Panc1 (cell line): ENCODE data around the gene SLC7A1.

Source experiments
- POLR2AphosphoS5 ChIP-seq: IDR thresholded peaks from 2 replicates; pipeline ENCODE4 v1.6.1; 2012; ENCODE audit warnings: mild to moderate bottlenecking, low read depth, low read length, moderate library complexity
- SIN3A ChIP-seq: IDR thresholded peaks from 2 replicates; pipeline ENCODE4 v1.6.1; 2012; ENCODE audit warnings: low read depth, mild to moderate bottlenecking, low read length, moderate library complexity, borderline replicate concordance; ENCODE audit not compliant: insufficient read depth
- TCF7L2 ChIP-seq: IDR thresholded peaks from 2 replicates; pipeline ENCODE4 v1.6.1; 2011; ENCODE audit warnings: mild to moderate bottlenecking, low read depth, low read length, inconsistent platforms
- TF ChIP-seq, protein P1 (sequence below): fragments of 450-650 bp; IDR thresholded peaks from 2 replicates; pipeline ENCODE4 v1.5.1; 2017; ENCODE audit warnings: mild to moderate bottlenecking
- TF ChIP-seq, protein P2 (sequence below), 2 experiments: IDR thresholded peaks; 2 replicates each; pipeline ENCODE4 v1.6.1; 2011 to 2012; ENCODE audit warnings: low read depth in 2 of 2, control low read depth in 1 of 2, low read length in 1 of 2, mild to moderate bottlenecking in 1 of 2, moderate library complexity in 1 of 2; ENCODE audit not compliant: insufficient read depth in 1 of 2

DNA sequence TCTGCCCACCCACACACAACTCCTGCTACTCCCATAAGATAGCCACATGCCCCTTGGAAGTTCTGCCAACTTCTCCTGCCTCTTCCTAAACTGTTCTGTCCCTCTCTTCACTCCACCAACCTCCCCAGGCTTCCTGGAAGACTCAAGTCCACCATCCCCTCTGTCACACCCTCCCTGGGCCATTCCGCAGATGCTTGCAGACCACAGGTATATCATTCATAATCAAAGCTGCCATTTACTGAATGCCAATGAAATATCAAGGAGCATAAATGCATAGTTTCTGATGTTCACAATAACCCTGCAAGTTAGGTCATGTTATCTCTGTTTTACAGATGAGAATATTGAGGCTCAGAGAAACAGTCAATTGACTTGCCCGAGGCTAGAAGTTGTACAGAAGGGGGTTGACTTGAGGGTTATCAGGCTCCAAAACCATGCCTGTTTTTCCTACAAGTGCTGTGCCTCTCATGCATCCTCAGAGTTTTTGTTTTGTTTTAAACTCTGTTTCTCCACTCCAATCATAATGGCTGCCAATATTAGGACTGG is 135.6 kb downstream of the SLC7A1 start:
- TF ChIP-seq POLR2AphosphoS5, result no peak
- TF ChIP-seq, protein P1, sequence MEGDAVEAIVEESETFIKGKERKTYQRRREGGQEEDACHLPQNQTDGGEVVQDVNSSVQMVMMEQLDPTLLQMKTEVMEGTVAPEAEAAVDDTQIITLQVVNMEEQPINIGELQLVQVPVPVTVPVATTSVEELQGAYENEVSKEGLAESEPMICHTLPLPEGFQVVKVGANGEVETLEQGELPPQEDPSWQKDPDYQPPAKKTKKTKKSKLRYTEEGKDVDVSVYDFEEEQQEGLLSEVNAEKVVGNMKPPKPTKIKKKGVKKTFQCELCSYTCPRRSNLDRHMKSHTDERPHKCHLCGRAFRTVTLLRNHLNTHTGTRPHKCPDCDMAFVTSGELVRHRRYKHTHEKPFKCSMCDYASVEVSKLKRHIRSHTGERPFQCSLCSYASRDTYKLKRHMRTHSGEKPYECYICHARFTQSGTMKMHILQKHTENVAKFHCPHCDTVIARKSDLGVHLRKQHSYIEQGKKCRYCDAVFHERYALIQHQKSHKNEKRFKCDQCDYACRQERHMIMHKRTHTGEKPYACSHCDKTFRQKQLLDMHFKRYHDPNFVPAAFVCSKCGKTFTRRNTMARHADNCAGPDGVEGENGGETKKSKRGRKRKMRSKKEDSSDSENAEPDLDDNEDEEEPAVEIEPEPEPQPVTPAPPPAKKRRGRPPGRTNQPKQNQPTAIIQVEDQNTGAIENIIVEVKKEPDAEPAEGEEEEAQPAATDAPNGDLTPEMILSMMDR, result no peak
- TF ChIP-seq, protein P2, sequence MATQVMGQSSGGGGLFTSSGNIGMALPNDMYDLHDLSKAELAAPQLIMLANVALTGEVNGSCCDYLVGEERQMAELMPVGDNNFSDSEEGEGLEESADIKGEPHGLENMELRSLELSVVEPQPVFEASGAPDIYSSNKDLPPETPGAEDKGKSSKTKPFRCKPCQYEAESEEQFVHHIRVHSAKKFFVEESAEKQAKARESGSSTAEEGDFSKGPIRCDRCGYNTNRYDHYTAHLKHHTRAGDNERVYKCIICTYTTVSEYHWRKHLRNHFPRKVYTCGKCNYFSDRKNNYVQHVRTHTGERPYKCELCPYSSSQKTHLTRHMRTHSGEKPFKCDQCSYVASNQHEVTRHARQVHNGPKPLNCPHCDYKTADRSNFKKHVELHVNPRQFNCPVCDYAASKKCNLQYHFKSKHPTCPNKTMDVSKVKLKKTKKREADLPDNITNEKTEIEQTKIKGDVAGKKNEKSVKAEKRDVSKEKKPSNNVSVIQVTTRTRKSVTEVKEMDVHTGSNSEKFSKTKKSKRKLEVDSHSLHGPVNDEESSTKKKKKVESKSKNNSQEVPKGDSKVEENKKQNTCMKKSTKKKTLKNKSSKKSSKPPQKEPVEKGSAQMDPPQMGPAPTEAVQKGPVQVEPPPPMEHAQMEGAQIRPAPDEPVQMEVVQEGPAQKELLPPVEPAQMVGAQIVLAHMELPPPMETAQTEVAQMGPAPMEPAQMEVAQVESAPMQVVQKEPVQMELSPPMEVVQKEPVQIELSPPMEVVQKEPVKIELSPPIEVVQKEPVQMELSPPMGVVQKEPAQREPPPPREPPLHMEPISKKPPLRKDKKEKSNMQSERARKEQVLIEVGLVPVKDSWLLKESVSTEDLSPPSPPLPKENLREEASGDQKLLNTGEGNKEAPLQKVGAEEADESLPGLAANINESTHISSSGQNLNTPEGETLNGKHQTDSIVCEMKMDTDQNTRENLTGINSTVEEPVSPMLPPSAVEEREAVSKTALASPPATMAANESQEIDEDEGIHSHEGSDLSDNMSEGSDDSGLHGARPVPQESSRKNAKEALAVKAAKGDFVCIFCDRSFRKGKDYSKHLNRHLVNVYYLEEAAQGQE (IDR thresholded peaks at IDR 0.05; ENCODE audit: insufficient read depth in 1 of 2, low read depth in 2 of 2, low read length in 1 of 2), result no peak
- TF ChIP-seq TCF7L2, result no peak
- no peak for TF ChIP-seq SIN3A
